ENCODE measurements around the gene PTGER3.

- no peak for TF ChIP-seq CTCF (IDR thresholded peaks at IDR 0.05)
- TF ChIP-seq POLR2A (IDR thresholded peaks at IDR 0.05), result no peak
These were observed 49.8 kb downstream of the PTGER3 start for GRCh38 chr1:70997793-70998192.
